Upper lobe of left lung (tissue), 6 donors: Measurements from ENCODE around the gene NPDC1. TPM values are rescaled to one million over a fixed set of nuclear protein-coding genes. Genes with fewer than 3 reads are reported as not detected.
"Not testable (repeated sequence)": the region's sequence is repeated elsewhere in the genome, so short reads cannot be mapped to it uniquely, and the experiment has no call there.

Experiments used
- ATAC-seq, 2 donors: fragments of 200-7000 bp; cut with Tn5 transposase; one replicate each; pipeline ENCODE4 v1.9.1; 2022; ENCODE audit warnings: mild to moderate bottlenecking in 2 of 2, moderate library complexity in 2 of 2; ENCODE audit not compliant: low FRiP score in 2 of 2
- DNase-seq, 2 donors: peaks; one replicate each; pipeline ENCODE4 v3.0.0-alpha.2; 2019 to 2020
- H3K27ac ChIP-seq, 4 donors: fragments of 200-600 bp; sonication (generic); one replicate each; pipeline ENCODE4 v1.5.1; 2016 to 2019
- H3K27me3 ChIP-seq, 4 donors: fragments of 200-600 bp; sonication (generic); one replicate each; pipeline ENCODE4 v1.5.1; 2017 to 2019
- H3K36me3 ChIP-seq, 4 donors: fragments of 200-600 bp; sonication (generic); one replicate each; pipeline ENCODE4 v1.5.1; 2016 to 2019
- H3K4me1 ChIP-seq, 4 donors: fragments of 200-600 bp; sonication (generic); one replicate each; pipeline ENCODE4 v1.5.1; 2018 to 2019
- H3K4me3 ChIP-seq, 4 donors: fragments of 200-600 bp; sonication (generic); one replicate each; pipeline ENCODE4 v1.5.1; 2017 to 2019; ENCODE audit warnings: mild to moderate bottlenecking in 2 of 4, moderate library complexity in 1 of 4
- H3K9me3 ChIP-seq, 4 donors: fragments of 200-600 bp; sonication (generic); one replicate each; pipeline ENCODE4 v1.5.1; 2018 to 2019
- EP300 ChIP-seq, 4 donors: sonication (generic); formaldehyde crosslinking; IDR thresholded peaks; one replicate each; pipeline ENCODE4 v1.5.1; 2017; ENCODE audit warnings: antibody characterized with exemption in 4 of 4, control low read depth in 2 of 4
- POLR2A ChIP-seq, 4 donors: fragments of 450-650 bp; IDR thresholded peaks; one replicate each; pipeline ENCODE4 v1.5.1; 2016 to 2017; ENCODE audit warnings: antibody characterized with exemption in 4 of 4, mild to moderate bottlenecking in 2 of 4
- POLR2AphosphoS5 ChIP-seq, 2 donors: sonication (generic); formaldehyde crosslinking; IDR thresholded peaks; one replicate each; pipeline ENCODE4 v1.5.1; 2017; ENCODE audit warnings: antibody characterized with exemption in 2 of 2
- WGBS, 2 donors: methylation state at CpG; one replicate each; pipeline ENCODE4 v1.1.5; 2017 to 2018; 5-methylcytosine and 5-hydroxymethylcytosine counted together
- total RNA-seq, 6 donors: library from RNA; depleted of rRNA in 4 of 6; stranded (reverse); fragments of >200 nt in 4 of 6; gene quantifications; one replicate each; pipeline versions ENCODE4 v1.1.0 to v1.2.1, GENCODE V29; 2016 to 2021
- TF ChIP-seq, protein P1 (sequence below), 6 experiments: fragments of 450-650 bp in 4 of 6; fragments of 200-600 bp in 2 of 6; sonication (generic) in 2 of 6; IDR thresholded peaks; one replicate each; pipeline ENCODE4 v1.5.1; 2016 to 2019; ENCODE audit warnings: antibody characterized with exemption in 6 of 6
- donor health status: DM: no; HTN: no; CAD: no; lungs with moderate emphysema.
- donor health status: DM: no; HTN: yes; CAD: no; lungs with severe emphysema.

Gene NPDC1
- total RNA-seq, 6 donors from 2014 or later: 26.7 to 199 (median 73.2) TPM

DNA sequence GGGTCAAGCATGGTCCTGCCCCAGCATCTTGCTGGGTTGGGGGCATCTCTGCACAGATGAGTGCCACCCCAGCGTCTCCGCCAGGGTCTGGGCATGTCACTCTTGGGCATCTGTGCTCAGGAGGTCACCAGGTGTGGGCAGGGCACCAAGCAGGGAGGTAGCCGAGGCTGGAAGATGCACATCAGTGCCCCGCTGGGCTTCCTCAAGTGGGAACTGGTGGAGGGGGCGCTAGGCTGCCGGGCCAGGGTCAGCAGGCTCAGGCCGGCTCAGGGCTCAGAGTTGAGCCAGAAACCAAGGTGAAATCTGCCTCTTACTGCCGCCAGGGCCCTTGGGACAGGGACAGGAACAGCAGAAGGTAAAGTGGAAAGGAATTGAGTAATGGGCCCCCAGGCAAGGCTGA, 10.0 kb downstream of the NPDC1 start:
- TF ChIP-seq, protein P1, sequence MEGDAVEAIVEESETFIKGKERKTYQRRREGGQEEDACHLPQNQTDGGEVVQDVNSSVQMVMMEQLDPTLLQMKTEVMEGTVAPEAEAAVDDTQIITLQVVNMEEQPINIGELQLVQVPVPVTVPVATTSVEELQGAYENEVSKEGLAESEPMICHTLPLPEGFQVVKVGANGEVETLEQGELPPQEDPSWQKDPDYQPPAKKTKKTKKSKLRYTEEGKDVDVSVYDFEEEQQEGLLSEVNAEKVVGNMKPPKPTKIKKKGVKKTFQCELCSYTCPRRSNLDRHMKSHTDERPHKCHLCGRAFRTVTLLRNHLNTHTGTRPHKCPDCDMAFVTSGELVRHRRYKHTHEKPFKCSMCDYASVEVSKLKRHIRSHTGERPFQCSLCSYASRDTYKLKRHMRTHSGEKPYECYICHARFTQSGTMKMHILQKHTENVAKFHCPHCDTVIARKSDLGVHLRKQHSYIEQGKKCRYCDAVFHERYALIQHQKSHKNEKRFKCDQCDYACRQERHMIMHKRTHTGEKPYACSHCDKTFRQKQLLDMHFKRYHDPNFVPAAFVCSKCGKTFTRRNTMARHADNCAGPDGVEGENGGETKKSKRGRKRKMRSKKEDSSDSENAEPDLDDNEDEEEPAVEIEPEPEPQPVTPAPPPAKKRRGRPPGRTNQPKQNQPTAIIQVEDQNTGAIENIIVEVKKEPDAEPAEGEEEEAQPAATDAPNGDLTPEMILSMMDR (IDR thresholded peaks at IDR 0.05): no peak
- no peak for TF ChIP-seq EP300 (IDR thresholded peaks at IDR 0.05)
- no peak for TF ChIP-seq POLR2A (IDR thresholded peaks at IDR 0.05)
- no peak for TF ChIP-seq POLR2AphosphoS5 (IDR thresholded peaks at IDR 0.05)

DNA sequence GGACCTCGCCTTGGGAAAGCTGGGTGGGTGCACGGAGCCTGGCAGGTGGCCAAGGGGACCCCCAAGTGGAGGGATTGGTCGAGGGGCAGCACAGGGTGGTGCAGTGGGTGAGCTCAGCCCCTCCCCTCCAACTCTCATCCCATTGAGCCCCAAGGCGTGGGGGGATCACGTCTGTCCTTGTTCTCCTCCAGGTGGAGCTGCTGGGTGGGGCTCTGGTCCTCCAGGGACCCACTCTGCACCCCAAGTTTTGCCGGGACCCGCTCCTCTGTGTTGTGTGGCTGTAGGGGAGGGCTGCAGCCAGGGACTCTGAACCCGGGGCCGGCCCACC, 10.5 kb downstream of the NPDC1 start:
- H3K27me3 ChIP-seq: no peaks in the 10 kb centered on the region
- TF ChIP-seq, protein P1 (IDR thresholded peaks at IDR 0.05): peak in 2 of 6 experiments; percentile 8 to 31
- TF ChIP-seq POLR2A (IDR thresholded peaks at IDR 0.05) (no peak), POLR2AphosphoS5 (IDR thresholded peaks at IDR 0.05) (no peak), EP300 (IDR thresholded peaks at IDR 0.05) (no peak)
- WGBS, 2 donors: 32% methylated on average over 8 of the region's 9 CpGs; no CpG with 5 or more reads in 1 of the 2 donors
- peak overlapping the region in 1 of 4 donors; percentile 79 for H3K27ac ChIP-seq
- H3K4me1 ChIP-seq: peaks cover 21 to 41% (median 32%) of the 10 kb centered on the region in 4 donors
- H3K36me3 ChIP-seq: peaks cover 0 to 32% (median 19%) of the 10 kb centered on the region in 4 donors
- peak in 1 of 2 donors; percentile 0 for ATAC-seq
- H3K9me3 ChIP-seq: no peaks in the 10 kb centered on the region
- DNase-seq: no peak
- H3K4me3 ChIP-seq: no peak overlapping the region

More for the DNA sequence above, 10.0 kb downstream of the NPDC1 start:
- Histone ChIP-seq H3K27ac (peak overlapping the region in 2 of 4 donors; percentile 8 to 79), H3K9me3 (no peaks in the 10 kb centered on the region), H3K4me3 (no peak overlapping the region), H3K4me1 (peaks cover 23 to 41% (median 30%) of the 10 kb centered on the region in 4 donors), H3K36me3 (peaks cover 0 to 35% (median 21%) of the 10 kb centered on the region in 4 donors), H3K27me3 (no peaks in the 10 kb centered on the region)
- WGBS, 2 donors: 74 to 89% methylated on average over 8 of the region's 8 CpGs
- DNase-seq: peak in 1 of 2 donors; percentile 52
- no peak for ATAC-seq

DNA sequence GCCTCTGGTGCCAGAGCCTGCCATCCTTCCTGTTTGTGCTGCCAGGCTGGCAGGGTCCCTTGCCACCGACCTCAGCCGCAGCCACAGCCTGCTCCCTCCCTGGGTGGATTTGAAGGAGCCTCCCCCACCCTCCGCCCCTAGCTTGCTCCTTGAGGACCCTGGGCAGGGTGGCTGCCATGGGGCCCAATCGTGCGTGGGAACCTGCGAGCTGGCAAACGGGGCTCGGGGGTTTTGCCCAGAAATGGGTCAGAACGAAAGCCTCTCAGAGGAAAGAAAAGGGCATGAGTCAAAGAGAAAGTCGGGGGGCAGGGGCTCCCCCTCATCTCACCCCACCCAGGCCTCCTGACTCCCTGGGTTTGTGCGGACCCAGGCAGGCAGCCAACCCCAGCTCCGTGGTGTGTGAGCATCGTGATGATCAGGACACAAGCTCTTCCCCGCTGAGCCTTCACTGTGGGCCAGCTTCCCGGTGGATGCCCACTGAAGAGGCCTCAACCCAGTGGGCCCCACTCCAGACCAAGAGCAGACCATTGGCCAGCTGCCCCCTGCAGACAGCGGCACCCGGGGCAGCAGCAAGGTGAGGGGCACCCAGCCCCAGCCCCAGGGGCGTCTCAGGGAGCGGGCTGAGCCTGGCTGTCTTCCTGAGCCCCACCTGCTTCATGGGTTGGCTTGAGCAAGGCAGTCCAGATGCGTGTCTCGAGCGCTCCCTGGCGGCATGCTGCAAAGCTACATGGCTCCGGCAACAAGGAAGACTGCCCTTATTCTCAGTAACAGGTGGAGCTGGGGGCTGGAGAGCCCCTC, 11.1 kb downstream of the NPDC1 start:
- Histone ChIP-seq H3K4me1 (peaks cover 17 to 45% (median 34%) of the 10 kb centered on the region in 4 donors), H3K36me3 (peaks cover 0 to 27% (median 14%) of the 10 kb centered on the region in 4 donors), H3K27me3 (no peaks in the 10 kb centered on the region), H3K9me3 (no peaks in the 10 kb centered on the region), H3K27ac (peak overlapping the region; percentile 46 to 79 (median 67)), H3K4me3 (peak overlapping the region in 3 of 4 donors; percentile 6 to 30 (median 22))
- ATAC-seq (peak; percentile 83), DNase-seq (peak; percentile 89 to 92)
- 25 to 27% methylated on average over 13 to 18 of the region's 24 CpGs for WGBS, 2 donors
- TF ChIP-seq EP300 (IDR thresholded peaks at IDR 0.05) (no peak), POLR2AphosphoS5 (IDR thresholded peaks at IDR 0.05) (peak in 1 of 2 donors; percentile 8)
- TF ChIP-seq, protein P1 (IDR thresholded peaks at IDR 0.05): peak; percentile 87 to 97 (median 94)

DNA sequence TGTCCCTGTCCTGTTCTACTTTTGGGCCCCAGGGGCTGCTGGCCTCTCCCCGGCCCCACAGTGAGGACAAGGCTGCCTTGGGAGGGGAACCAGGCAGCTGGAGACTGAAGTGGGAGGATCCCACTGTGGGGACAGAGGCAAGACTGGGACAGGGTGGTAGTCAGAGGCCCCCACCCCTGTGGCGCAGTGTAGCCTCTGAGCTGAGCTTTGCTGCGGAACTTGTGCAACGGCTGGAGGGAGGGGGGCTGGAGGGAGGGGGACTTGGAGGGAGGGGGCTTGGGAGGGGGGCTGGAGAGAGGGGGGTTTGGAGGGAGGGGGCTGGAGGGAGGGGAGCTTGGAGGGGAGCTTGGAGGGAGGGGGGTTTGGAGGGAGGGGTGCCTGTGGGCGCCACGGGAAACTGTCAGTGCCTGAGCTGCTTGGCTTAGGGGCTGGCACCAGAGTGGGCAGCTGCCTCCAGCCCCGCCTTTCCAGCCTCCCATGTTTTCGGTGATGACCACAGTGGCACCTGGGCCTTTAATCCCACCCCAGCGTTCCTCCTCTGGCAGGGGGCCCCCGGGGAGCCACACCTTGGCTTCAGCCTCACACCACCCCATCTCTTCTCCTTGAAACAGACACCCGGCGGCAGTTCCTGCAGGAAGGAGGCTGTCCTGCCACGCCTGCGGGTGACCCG, 11.8 kb downstream of the NPDC1 start:
- DNase-seq (peak in 1 of 2 donors; percentile 68), ATAC-seq (peak in 1 of 2 donors; percentile 11)
- Histone ChIP-seq H3K27ac (peak overlapping the region; percentile 65 to 79 (median 70)), H3K4me1 (peaks cover 25 to 52% (median 42%) of the 10 kb centered on the region in 4 donors), H3K27me3 (no peaks in the 10 kb centered on the region), H3K9me3 (no peaks in the 10 kb centered on the region), H3K36me3 (peaks cover 0 to 19% (median 8%) of the 10 kb centered on the region in 4 donors), H3K4me3 (peak overlapping the region in 3 of 4 donors; percentile 13 to 38 (median 29))
- 41 to 42% methylated on average over 7 to 13 of the region's 15 CpGs for WGBS, 2 donors
- TF ChIP-seq POLR2AphosphoS5 (IDR thresholded peaks at IDR 0.05) (no peak), POLR2A (IDR thresholded peaks at IDR 0.05) (no peak), EP300 (IDR thresholded peaks at IDR 0.05) (no peak)
- TF ChIP-seq, protein P1 (IDR thresholded peaks at IDR 0.05): no peak

DNA sequence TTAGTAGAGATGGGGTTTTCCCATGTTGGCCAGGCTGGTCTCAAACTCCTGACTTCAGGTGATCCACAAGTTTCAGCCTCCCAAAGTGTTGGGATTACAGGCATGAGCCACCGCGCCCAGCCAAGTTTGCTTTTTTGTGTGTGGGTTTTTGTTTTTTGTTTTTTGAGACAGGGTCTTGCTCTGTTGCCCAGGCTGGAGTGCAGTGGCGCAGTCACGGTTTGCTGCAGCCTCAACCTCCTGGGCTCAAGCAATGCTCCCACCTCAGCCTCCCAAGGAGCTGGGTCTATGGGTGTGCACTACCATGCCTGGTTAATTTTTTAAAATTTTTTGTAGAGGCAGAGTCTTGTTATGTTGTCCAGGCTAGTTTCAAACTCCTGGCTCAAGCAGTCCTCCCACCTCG, 12.5 kb downstream of the NPDC1 start:
- Histone ChIP-seq H3K27ac (peak overlapping the region; percentile 44 to 79 (median 75)), H3K4me1 (peaks cover 32 to 59% (median 49%) of the 10 kb centered on the region in 4 donors), H3K36me3 (peaks cover 0 to 12% (median 2%) of the 10 kb centered on the region in 4 donors), H3K4me3 (peak overlapping the region in 3 of 4 donors; percentile 13 to 38 (median 29))
- H3K9me3 ChIP-seq, H3K27me3 ChIP-seq, DNase-seq, ATAC-seq: not testable (repeated sequence)
- 85 to 89% methylated on average over 5 of the region's 5 CpGs for WGBS, 2 donors
